Left lung (tissue), 10 donors: Measurements from ENCODE around the gene KLKB1. TPM values are rescaled to one million over a fixed set of nuclear protein-coding genes. Genes with fewer than 3 reads are reported as not detected.

Source experiments
- ATAC-seq: fragments of 200-7000 bp; cut with Tn5 transposase; one replicate; pipeline ENCODE4 v1.9.1; 2020; ENCODE audit warnings: moderate library complexity
- DNase-seq, 4 donors: peaks; one replicate each; pipeline ENCODE4 v3.0.0-alpha.2; 2013 to 2020
- H3K27ac ChIP-seq, 2 donors: fragments of 200-600 bp; sonication (generic) in 1 of 2; one replicate each; pipeline versions ENCODE4 v1.5.0 to v1.8.0; 2020 to 2021
- H3K27me3 ChIP-seq, 2 donors: fragments of 200-600 bp; sonication (generic) in 1 of 2; one replicate each; pipeline versions ENCODE4 v1.5.0 to v1.8.0; 2020 to 2021
- H3K36me3 ChIP-seq, 2 donors: fragments of 200-600 bp; sonication (generic) in 1 of 2; one replicate each; pipeline versions ENCODE4 v1.5.0 to v1.8.0; 2020 to 2021
- H3K4me1 ChIP-seq, 2 donors: fragments of 200-600 bp; one replicate each; pipeline ENCODE4 v1.8.0; 2021
- H3K4me3 ChIP-seq, 2 donors: fragments of 200-600 bp; sonication (generic) in 1 of 2; one replicate each; pipeline versions ENCODE4 v1.5.0 to v1.8.0; 2020 to 2021; ENCODE audit warnings: mild to moderate bottlenecking in 1 of 2
- H3K9me3 ChIP-seq, 2 donors: fragments of 200-600 bp; sonication (generic) in 1 of 2; one replicate each; pipeline versions ENCODE4 v1.5.0 to v1.8.0; 2020 to 2021
- intact Hi-C, 2 donors: fragments of 100-400 bp; cut with DNase I; formaldehyde crosslinking; loops; one replicate each; pipeline versions ENCODE4 v1.11.2 to v1.14.2; 2022
- polyA plus RNA-seq, 6 donors: library from polyadenylated mRNA; unstranded; fragments of 120-200 nt; gene quantifications; one replicate each; pipeline ENCODE4 v1.2.1, GENCODE V29; 2013; ENCODE audit not compliant: insufficient read length in 6 of 6
- total RNA-seq, 2 donors: library from RNA; stranded (reverse); fragmentation: NEBNext Ultra II Directional; extraction: Animal tissue kit (Norgen Biotek cat#: 25700); gene quantifications; one replicate each; pipeline ENCODE4 v1.2.1, GENCODE V29; 2021
- TF ChIP-seq, protein P1 (sequence below), 2 donors: fragments of 200-600 bp; sonication (generic) in 1 of 2; IDR thresholded peaks; one replicate each; pipeline versions ENCODE4 v1.5.0 to v1.8.0; 2021; ENCODE audit warnings: antibody characterized with exemption in 2 of 2
- donor health status: DM: no; HTN: yes; CAD: no.
- donor health status: DM: no; HTN: no; CAD: no.

KLKB1 gene
- total and polyA plus RNA-seq, 8 donors = 0.15 to 3.1 (median 1.2) TPM

DNA sequence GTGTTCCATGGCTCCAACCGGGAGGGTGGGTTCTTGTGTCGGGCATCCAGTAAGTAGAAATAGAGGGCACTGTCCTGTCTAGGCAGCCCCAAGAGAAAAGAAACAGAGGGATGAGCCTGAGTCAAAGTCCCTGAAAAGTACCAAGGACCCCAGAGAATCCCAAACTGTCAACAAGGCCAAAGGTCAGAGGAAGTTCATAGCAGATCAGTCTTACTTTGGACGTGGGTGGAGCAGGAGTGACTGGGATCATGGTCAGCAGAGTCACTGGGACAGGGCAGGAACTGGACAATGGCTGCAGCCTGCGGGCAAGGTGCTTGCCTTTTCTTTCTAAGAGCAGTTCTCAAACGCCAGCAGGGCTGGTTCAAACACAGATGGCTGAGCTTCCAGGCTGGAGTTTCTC, 56.0 kb downstream of the KLKB1 start:
- Histone ChIP-seq H3K27ac (no peak overlapping the region), H3K4me3 (no peak overlapping the region), H3K27me3 (no peaks in the 10 kb centered on the region), H3K4me1 (no peaks in the 10 kb centered on the region), H3K36me3 (no peaks in the 10 kb centered on the region), H3K9me3 (no peaks in the 10 kb centered on the region)
- TF ChIP-seq, protein P1, sequence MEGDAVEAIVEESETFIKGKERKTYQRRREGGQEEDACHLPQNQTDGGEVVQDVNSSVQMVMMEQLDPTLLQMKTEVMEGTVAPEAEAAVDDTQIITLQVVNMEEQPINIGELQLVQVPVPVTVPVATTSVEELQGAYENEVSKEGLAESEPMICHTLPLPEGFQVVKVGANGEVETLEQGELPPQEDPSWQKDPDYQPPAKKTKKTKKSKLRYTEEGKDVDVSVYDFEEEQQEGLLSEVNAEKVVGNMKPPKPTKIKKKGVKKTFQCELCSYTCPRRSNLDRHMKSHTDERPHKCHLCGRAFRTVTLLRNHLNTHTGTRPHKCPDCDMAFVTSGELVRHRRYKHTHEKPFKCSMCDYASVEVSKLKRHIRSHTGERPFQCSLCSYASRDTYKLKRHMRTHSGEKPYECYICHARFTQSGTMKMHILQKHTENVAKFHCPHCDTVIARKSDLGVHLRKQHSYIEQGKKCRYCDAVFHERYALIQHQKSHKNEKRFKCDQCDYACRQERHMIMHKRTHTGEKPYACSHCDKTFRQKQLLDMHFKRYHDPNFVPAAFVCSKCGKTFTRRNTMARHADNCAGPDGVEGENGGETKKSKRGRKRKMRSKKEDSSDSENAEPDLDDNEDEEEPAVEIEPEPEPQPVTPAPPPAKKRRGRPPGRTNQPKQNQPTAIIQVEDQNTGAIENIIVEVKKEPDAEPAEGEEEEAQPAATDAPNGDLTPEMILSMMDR (IDR thresholded peaks at IDR 0.05) = no peak
- DNase-seq = no peak
- ATAC-seq = no peak
- intact Hi-C loops = no loop called here

DNA sequence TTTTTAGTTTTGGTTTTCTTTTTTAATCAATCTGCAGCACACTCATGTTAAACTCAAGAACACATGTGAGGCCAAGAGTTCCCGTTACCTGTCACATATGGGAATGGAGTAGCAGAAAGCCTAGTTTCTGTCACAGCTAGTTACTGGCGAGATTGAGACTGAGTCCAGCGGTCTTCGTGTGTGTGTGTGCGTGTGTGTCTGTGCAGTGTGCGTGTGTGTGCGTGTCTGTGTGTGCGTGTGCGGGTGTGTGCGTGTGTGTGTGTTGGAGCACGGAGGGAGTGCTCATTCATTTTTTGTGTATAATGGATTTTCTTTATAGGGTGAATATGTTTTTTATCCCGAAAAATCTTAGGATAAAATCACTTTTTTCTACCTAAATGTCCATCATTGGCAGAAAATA, 57.8 kb downstream of the KLKB1 start:
- Histone ChIP-seq H3K27ac (no peak overlapping the region), H3K36me3 (no peaks in the 10 kb centered on the region), H3K9me3 (no peaks in the 10 kb centered on the region), H3K27me3 (no peaks in the 10 kb centered on the region), H3K4me3 (no peak overlapping the region), H3K4me1 (no peaks in the 10 kb centered on the region)
- TF ChIP-seq, protein P1 (IDR thresholded peaks at IDR 0.05) = no peak
- ATAC-seq (no peak), DNase-seq (no peak)
- intact Hi-C loops = no loop called here

DNA sequence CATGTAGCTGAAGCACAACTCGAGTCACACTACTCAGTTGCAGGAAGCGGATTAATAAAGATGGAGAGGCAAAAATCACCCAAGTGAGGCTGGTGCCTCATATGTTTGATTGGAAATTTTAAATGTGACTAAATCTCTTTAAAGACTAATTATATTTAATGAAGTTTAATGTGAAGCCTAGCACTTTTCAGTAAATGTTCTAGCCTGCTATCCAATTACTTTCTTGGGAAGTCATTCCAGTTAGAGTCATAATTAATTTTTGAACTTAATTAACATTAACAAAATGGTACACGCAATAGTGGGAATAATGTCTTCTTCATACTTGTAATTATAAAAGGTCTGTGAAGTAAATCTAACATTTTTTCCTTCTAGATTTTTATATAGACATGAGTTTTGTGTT, 59.3 kb downstream of the KLKB1 start:
- DNase-seq (no peak), ATAC-seq (no peak)
- no peaks in the 10 kb centered on the region for H3K27me3 ChIP-seq
- TF ChIP-seq, protein P1 (IDR thresholded peaks at IDR 0.05) = no peak
- no peak overlapping the region for H3K27ac ChIP-seq
- no peaks in the 10 kb centered on the region for H3K36me3 ChIP-seq
- no peak overlapping the region for H3K4me3 ChIP-seq
- intact Hi-C loops = no loop called here
- H3K9me3 ChIP-seq = no peaks in the 10 kb centered on the region
- no peaks in the 10 kb centered on the region for H3K4me1 ChIP-seq

DNA sequence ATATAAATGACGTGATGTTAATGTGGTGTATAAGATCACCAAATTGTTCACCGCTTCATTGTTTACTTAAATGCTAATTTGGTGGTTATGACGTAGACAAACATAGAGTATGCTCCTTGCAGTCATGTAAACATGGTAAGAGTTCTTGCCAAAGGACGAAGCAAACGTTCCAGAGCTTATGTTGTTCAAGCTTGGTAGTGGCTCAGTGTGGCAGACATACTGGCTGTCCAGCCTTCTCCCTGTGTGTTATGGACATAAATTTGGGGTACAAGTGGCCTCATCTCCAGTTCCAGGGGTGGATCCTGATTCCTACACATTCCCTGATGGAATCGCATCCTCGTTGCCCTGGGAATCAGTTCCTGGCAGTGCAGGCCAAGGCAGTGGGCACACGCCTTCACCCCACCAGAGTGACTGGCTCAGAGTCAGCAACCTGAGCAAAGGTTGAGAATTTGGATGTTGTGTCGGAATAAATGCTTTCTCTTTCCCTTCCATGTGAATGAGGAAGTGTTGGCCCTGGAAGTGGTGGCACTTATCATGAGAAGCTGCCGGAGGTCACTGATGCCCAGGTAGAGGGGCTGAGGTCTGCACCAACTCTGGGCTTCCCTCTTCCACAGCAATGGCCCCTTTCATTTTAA, 64.1 kb downstream of the KLKB1 start:
- Histone ChIP-seq H3K4me1 (no peaks in the 10 kb centered on the region), H3K36me3 (no peaks in the 10 kb centered on the region), H3K27me3 (no peaks in the 10 kb centered on the region), H3K9me3 (no peaks in the 10 kb centered on the region), H3K27ac (no peak overlapping the region), H3K4me3 (no peak overlapping the region)
- intact Hi-C loops = loop anchor here in 1 of 2 donors (10.0 kb wide), 1 partner anchor 283 kb away; no protein-coding TSS in a partner anchor
- TF ChIP-seq, protein P1 (IDR thresholded peaks at IDR 0.05) = no peak
- ATAC-seq (no peak), DNase-seq (no peak)

DNA sequence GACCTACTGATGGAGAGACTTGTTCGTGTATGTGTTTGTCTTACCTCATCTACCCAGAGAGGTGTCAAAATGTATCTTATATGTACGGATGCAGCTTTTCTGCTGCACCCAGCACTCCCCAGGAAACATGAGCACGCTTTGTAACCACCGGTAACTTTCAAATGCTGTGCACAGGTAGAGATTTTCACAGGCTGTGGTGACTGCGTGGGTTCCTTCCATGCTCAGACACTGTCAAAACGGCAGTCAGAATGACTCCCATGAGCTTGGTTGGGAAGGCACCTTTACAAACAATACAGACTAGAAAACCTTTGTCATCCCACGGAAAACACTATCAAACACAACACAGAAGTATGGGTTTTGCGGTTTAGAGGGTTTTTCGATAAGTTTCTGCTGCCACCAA, 66.9 kb downstream of the KLKB1 start:
- Histone ChIP-seq H3K27ac (no peak overlapping the region), H3K36me3 (no peaks in the 10 kb centered on the region), H3K27me3 (peaks cover 14 to 22% of the 10 kb centered on the region in 2 donors), H3K4me1 (no peaks in the 10 kb centered on the region), H3K4me3 (no peak overlapping the region), H3K9me3 (no peaks in the 10 kb centered on the region)
- DNase-seq = no peak
- intact Hi-C loops = loop anchor here in 1 of 2 donors (10.0 kb wide), 1 partner anchor 281 kb away; no protein-coding TSS in a partner anchor
- ATAC-seq = no peak
- TF ChIP-seq, protein P1 (IDR thresholded peaks at IDR 0.05) = no peak
